GM19239 (cell line): Measurements from ENCODE around the gene LPP.

Experiments
- DNase-seq: peaks from one replicate; pipeline ENCODE4 v3.0.0; 2011; ENCODE audit warnings: low spot score; ENCODE audit not compliant: insufficient read length
- FAIRE-seq: peaks from 2 replicates; lab custom pipeline; 2011; peaks lifted over from hg19 to GRCh38; lab: Jason Lieb, UNC

The LPP gene

GRCh38 chr3:188518416-188518815 is 364.5 kb downstream of the LPP start:
- FAIRE-seq (no peak), DNase-seq (no peak)

GRCh38 chr3:188518835-188519452 is 365.0 kb downstream of the LPP start:
- no peak for DNase-seq
- FAIRE-seq, result no peak

- no peak for DNase-seq
- no peak for FAIRE-seq
These were observed 366.5 kb downstream of the LPP start for GRCh38 chr3:188520466-188520865.

- no peak for DNase-seq
- FAIRE-seq, result no peak
These were observed 368.2 kb downstream of the LPP start for GRCh38 chr3:188522115-188522514.

- FAIRE-seq (no peak), DNase-seq (no peak)
These were observed 369.3 kb downstream of the LPP start for GRCh38 chr3:188523291-188523690.

DNA sequence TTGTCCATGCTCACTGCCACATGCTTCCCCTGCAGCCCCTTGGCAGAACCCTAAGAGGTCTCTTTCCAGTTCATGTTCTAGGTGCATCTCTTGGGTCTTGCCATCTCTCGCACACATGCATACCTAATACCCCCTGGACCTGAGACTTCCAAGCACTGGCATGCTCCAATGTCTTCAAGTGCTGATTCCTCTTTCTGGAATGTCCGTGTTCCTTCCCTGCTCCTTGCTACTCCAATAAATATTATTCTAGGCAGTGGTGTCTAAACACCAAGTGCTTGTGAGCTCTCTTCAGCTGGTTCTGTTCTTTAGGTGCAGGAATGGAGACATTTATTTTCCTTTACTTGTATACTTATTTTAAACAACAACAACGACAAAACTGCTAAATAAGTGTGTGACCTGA is 370.1 kb downstream of the LPP start:
- FAIRE-seq, result no peak

DNA sequence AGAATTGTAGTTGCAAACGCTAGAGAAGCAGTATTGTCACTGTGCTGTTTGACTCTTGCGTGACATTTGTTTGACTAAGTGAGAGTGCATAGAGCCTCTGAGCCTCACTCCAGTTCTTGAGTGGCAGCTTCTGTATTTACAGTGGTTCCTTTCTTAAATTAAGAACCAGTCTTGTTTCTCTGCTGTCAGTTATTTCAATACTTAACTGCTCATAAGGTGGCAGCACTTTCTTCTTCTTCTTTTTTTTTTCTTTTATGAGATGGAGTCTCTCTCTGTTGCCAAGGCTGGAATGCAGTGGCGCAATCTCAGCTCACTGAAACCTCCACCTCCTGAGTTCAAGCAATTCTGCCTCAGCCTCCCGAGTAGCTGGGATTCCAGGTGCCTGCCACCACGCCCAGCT is 372.1 kb downstream of the LPP start:
- DNase-seq, result no peak
- FAIRE-seq, result no peak

More for the DNA sequence above, 370.1 kb downstream of the LPP start:
- no peak for DNase-seq

- no peak for DNase-seq
- no peak for FAIRE-seq
These were observed 373.4 kb downstream of the LPP start for GRCh38 chr3:188527389-188527788.

DNA sequence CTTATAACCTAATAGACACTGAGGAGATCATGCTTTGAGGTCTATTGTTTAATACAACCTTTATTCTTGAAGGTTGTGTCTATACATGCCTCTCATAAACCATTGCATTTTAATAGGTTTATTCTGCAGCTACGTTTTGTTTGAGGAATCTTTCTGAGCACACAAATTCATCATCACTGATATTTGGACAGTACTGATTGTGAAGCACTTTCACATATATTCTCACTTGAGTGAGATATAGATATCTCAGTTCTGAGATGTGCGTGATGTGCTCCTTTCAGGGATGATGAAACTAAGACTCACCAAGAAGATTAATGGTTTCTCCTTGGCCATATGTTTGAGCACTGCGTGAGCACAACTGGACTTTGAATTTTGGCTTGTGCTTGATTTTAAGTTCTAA is 374.4 kb downstream of the LPP start:
- FAIRE-seq (no peak), DNase-seq (no peak)

GRCh38 chr3:188529228-188529627 is 375.3 kb downstream of the LPP start:
- no peak for FAIRE-seq
- no peak for DNase-seq

DNA sequence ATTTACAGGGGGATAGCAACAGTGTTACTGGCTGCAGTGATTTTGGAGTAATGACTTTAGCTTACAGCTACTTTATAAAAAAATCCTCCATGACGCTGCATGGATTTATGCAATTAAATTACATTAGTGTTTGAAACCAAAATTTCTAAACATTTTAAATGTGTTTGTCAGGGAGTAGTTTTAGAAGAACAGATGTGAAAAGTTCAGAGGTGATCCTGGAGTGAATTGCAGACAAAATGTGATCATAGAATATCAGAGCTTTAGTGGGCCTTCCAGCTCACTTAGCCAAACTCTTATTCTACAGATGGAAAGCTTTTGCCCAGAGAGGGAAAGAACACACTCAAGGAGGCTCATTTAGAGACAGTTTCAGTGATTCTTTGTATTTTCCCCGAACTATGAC is 376.3 kb downstream of the LPP start:
- no peak for FAIRE-seq
- no peak for DNase-seq

DNA sequence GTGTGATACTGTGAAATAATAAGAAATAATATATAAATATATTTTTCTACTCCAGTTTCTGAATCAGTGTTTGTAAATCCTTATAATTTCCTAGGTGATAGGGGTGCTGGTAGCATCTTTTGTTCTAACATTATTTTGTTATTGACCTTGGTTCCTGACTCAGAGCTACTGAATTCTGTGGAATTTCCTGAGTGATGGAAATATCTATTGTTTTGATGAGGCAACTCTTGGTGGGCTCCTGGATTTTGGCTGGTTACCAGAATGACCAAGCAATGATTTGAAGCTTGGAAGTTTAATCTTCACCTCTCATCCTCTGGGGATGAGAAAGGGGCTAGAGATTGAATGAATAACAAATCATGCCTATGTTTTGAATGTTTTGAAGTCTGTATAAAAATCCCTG is 377.3 kb downstream of the LPP start:
- no peak for DNase-seq
- no peak for FAIRE-seq

GRCh38 chr3:188533172-188533571 is 379.2 kb downstream of the LPP start:
- DNase-seq (no peak), FAIRE-seq (no peak)

DNA sequence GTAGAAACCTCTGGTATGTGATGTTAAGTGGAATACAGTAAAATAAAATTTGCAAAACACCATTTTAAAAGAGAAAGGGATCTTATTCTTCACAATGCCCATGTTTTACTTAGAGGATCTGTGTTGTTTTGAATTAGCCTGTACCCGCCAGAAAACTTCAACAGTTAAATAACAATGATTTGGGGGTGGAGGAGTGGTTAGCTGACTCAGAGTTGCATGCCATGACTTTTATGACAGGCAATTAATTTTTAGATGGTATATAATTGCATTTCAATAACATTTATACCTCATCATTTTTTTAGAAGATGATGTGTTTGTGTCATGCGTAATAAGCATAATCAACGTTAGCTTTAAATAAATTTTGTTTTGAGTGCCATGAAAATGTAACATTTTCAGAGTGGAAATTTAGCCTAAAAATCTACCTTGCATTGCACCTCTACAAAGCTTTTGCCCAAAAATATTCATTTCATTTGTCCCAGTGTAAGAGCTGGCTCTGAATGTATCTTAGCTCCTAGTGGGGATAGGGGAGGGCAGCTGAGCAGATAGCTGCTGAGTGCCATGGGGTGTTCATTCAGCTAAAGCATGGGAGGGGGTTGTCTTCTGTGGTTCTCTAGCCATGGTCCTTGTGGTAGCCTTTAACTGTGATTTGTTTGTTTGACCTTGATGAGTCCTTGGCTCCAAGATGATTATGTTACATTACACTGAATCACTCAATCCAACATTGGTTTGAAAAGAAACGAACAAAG is 379.8 kb downstream of the LPP start:
- DNase-seq, result no peak
- no peak for FAIRE-seq

GRCh38 chr3:188534633-188535032 is 380.7 kb downstream of the LPP start:
- DNase-seq (no peak), FAIRE-seq (no peak)

DNA sequence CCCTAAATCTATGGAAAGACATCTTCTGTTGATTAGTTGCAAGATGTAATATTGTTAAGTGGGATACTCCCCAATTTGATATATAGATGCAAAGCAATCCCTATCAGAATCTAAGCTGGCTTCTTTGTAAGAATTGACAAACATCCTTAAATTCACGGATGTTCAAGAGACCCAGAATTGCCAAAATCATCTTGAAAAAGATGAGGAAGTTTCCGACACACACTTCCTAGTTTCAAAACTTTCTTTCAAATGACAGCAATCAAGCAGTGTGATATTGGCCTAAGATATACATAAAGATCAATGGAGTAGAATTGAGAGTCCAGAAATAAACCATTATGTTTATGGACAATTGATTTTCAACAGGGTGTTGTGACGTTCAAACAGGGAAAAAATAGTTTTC is 383.6 kb downstream of the LPP start:
- FAIRE-seq (no peak), DNase-seq (no peak)

DNA sequence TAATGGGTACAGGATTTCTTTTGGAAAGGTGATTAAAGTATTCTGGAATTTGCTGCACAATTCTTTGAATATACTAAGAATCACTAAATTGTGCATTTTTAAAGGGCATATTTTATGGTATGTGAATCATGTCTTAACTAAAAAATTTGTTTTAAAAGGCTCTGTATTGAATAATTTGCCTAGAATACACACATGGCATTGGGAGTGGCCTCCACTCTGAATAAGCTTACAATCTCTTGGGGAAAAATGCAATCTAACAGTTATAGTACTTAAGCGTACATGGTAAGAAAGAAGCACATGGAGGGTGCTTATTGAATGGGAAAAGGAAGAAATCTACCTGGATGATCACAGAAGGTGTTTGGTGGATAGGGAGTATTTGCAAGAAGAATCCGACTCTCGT is 385.1 kb downstream of the LPP start:
- no peak for DNase-seq
- FAIRE-seq, result no peak

- DNase-seq (no peak), FAIRE-seq (no peak)
These were observed 385.8 kb downstream of the LPP start for GRCh38 chr3:188539631-188540194.

DNA sequence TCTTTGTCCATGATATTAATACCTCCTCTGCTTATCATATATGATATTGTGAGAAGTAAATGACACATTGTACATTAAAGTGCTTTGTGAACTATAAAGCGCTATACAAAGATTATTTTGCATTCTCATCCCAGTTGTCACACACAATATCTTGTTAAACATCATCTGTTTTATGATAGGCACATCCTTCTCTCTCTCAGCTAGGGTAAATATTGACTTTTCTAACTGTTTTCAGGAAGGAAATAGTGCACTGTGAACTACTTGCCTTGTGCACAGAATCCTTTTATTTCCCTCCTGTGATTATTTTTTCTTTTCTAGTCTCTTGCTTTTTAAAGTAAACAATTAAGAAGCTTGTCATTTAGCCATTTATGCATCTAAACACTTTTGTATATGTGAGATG is 388.2 kb downstream of the LPP start:
- DNase-seq (no peak), FAIRE-seq (no peak)

GRCh38 chr3:188544012-188544411 is 390.1 kb downstream of the LPP start:
- DNase-seq (no peak), FAIRE-seq (no peak)

DNA sequence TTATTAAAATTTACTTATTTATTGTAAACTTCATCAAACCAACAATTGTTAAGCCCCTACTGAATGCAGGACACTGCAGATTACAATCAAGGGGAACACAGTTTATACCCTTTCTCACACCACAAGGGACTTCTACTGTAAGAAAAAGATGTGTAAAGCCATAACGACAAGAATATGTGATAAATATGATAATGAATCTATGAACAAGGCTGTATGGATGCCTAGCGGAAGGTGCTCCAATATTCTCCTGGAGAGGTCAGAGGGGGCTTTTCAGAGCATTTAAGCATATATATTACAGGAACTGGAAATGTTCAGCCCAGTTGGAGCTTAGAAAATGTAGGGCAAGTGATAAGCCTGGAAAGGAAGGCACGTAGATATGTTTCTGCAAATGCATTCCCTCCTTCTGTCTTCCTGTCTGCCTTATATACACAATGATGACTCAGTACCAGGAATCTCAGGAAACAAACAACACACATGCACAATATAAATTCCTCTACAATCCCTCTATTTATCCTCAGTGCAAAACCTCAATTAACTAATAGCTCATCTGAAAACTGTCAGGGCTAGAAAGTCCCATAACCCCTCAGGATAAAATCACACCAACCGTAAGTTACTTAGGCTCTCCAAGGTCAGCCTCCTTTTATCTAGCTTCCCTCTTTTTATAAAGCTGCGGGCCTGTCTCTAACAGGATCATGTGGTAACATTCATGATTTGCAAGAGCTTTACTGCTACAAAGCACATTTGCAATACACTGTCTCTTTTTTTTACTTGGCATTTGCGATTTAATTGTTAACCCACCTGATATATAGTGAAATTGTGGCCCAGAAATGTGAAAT is 393.1 kb downstream of the LPP start:
- FAIRE-seq (no peak), DNase-seq (no peak)
